ENCODE results near the gene TRAPPC8.
"Not testable (repeated sequence)": the region's sequence is repeated elsewhere in the genome, so short reads cannot be mapped to it uniquely, and the experiment has no call there.

Gene TRAPPC8

GRCh38 chr18:31941010-31941809 lies 1.7 kb downstream of the TRAPPC8 start:
- no peaks in the 10 kb centered on the region for H3K27me3 ChIP-seq (ENCODE audit: insufficient read depth, low read length)
- H3K27ac ChIP-seq (ENCODE audit: low read length) = no peak overlapping the region
- H3K36me3 ChIP-seq (ENCODE audit: insufficient read depth, low read depth, low read length) = 0 out of 2 replicates have a peak, but pooled peaks cover 3% of the 10 kb centered on the region
- no peaks in the 10 kb centered on the region for H3K9me3 ChIP-seq (ENCODE audit: insufficient read depth, low read depth, low read length)
- peak overlapping the region; percentile 99 for H3K4me3 ChIP-seq (ENCODE audit: low read length)
- peak overlapping the region; percentile 97; the same call in 1 of the 2 replicates for H3K9ac ChIP-seq (ENCODE audit: low read depth, low read length)
- H3K4me1 ChIP-seq (ENCODE audit: insufficient read depth, low read length) = peaks cover 16% of the 10 kb centered on the region

GRCh38 chr18:31934773-31935172 lies 8.2 kb downstream of the TRAPPC8 start:
- peaks cover 21% of the 10 kb centered on the region for H3K36me3 ChIP-seq (ENCODE audit: insufficient read depth, low read depth, low read length)
- H3K27ac ChIP-seq (ENCODE audit: low read length); H3K27me3 ChIP-seq (ENCODE audit: insufficient read depth, low read length); H3K9ac ChIP-seq (ENCODE audit: low read depth, low read length); H3K4me3 ChIP-seq (ENCODE audit: low read length); H3K9me3 ChIP-seq (ENCODE audit: insufficient read depth, low read depth, low read length); H3K4me1 ChIP-seq (ENCODE audit: insufficient read depth, low read length): not testable (repeated sequence)

- Histone ChIP-seq H3K36me3 (ENCODE audit: insufficient read depth, low read depth, low read length) (peaks cover 42% of the 10 kb centered on the region), H3K4me1 (ENCODE audit: insufficient read depth, low read length) (no peaks in the 10 kb centered on the region), H3K27ac (ENCODE audit: low read length) (no peak overlapping the region), H3K27me3 (ENCODE audit: insufficient read depth, low read length) (no peaks in the 10 kb centered on the region), H3K9me3 (ENCODE audit: insufficient read depth, low read depth, low read length) (no peaks in the 10 kb centered on the region), H3K9ac (ENCODE audit: low read depth, low read length) (no peak overlapping the region), H3K4me3 (ENCODE audit: low read length) (no peak overlapping the region)
Observed at GRCh38 chr18:31931886-31932240, 11.1 kb downstream of the TRAPPC8 start.

DNA sequence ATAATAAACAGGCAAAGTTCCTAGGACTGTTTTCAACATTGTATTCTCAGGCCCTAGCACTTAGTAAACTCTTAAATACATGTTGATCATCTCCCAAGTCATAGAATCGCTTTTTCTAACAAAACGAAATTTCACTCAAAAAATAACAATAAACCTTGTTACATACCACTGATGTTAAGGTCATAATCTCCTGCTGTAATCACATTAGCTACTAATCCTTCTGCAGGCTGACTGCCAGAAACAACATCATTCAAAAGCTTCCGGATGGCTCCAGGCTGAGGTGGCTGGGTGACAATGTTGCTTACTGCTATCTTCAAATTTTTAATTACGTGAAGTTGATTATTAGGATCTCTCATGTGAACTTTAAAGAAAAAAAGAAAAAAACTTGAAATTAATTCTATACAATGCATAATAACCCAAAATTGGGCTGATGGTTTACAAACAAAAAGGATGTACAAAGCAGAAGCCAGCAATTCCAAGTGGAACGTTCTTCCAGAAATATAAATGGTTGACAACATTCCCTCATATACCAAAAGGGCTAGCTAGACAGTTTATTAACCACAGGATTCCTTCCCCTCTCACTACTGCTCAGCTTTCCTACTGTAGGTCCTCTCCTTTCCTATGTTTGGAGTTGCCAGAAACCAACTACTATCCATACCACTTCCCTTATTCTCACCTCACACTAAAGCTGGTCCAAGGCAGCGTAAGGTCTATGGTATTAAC lies 11.6 kb downstream of the TRAPPC8 start:
- no peaks in the 10 kb centered on the region for H3K4me1 ChIP-seq (ENCODE audit: insufficient read depth, low read length)
- H3K36me3 ChIP-seq (ENCODE audit: insufficient read depth, low read depth, low read length) = peaks cover 44% of the 10 kb centered on the region

GRCh38 chr18:31929273-31929672 lies 13.7 kb downstream of the TRAPPC8 start:
- no peak overlapping the region for H3K27ac ChIP-seq (ENCODE audit: low read length)
- no peak overlapping the region for H3K9ac ChIP-seq (ENCODE audit: low read depth, low read length)
- H3K4me1 ChIP-seq (ENCODE audit: insufficient read depth, low read length) = no peaks in the 10 kb centered on the region
- H3K27me3 ChIP-seq (ENCODE audit: insufficient read depth, low read length) = no peaks in the 10 kb centered on the region
- no peaks in the 10 kb centered on the region for H3K9me3 ChIP-seq (ENCODE audit: insufficient read depth, low read depth, low read length)
- peaks cover 44% of the 10 kb centered on the region for H3K36me3 ChIP-seq (ENCODE audit: insufficient read depth, low read depth, low read length)
- H3K4me3 ChIP-seq (ENCODE audit: low read length) = no peak overlapping the region

More for the DNA sequence above, 11.6 kb downstream of the TRAPPC8 start:
- H3K27ac ChIP-seq (ENCODE audit: low read length) = no peak overlapping the region
- no peak overlapping the region for H3K9ac ChIP-seq (ENCODE audit: low read depth, low read length)
- H3K4me3 ChIP-seq (ENCODE audit: low read length) = no peak overlapping the region
- no peaks in the 10 kb centered on the region for H3K27me3 ChIP-seq (ENCODE audit: insufficient read depth, low read length)
- no peaks in the 10 kb centered on the region for H3K9me3 ChIP-seq (ENCODE audit: insufficient read depth, low read depth, low read length)

DNA sequence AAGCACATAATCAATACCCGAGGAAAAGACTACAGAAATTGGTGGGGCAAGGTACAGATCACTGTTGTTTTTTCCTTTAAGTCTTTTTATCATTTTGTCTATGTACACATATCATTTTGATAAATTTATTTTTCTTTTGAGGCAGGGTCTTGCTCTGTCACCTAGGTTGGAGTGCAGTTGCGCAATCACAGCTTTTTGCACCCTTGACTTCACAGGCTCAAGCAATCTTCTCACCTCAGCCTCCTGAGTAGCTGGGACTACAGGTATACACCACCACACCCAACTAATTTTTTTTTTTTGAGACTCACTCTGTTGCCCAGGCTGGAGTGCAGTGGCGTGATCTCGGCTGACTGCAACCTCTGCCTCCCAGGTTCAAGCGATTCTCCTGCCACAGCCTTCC lies 15.9 kb downstream of the TRAPPC8 start:
- H3K9me3 ChIP-seq (ENCODE audit: insufficient read depth, low read depth, low read length); H3K27ac ChIP-seq (ENCODE audit: low read length); H3K4me1 ChIP-seq (ENCODE audit: insufficient read depth, low read length); H3K9ac ChIP-seq (ENCODE audit: low read depth, low read length); H3K27me3 ChIP-seq (ENCODE audit: insufficient read depth, low read length); H3K4me3 ChIP-seq (ENCODE audit: low read length): not testable (repeated sequence)
- peaks cover 58% of the 10 kb centered on the region for H3K36me3 ChIP-seq (ENCODE audit: insufficient read depth, low read depth, low read length)

DNA sequence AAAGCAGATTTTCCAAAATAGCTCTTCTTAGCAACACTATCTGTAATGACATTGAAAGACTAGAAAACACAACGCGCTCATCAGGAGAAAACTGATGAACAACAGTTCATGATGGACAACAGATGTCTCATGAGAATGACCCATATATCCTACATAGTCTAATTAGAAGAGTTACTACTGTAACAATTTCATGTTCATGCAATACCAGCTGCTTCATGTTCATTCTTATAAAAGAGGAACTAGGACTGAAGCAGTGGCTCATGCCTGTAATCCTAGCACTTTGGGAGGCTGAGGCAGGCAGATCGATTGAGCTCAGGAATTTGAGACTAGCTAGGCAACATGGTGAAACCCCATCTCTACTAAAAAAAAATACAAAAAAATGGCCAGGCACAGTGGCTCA lies 22.7 kb downstream of the TRAPPC8 start:
- Histone ChIP-seq H3K27me3 (ENCODE audit: insufficient read depth, low read length) (no peaks in the 10 kb centered on the region), H3K36me3 (ENCODE audit: insufficient read depth, low read depth, low read length) (peaks cover 48% of the 10 kb centered on the region), H3K4me3 (ENCODE audit: low read length) (no peak overlapping the region), H3K27ac (ENCODE audit: low read length) (no peak overlapping the region), H3K9ac (ENCODE audit: low read depth, low read length) (no peak overlapping the region), H3K9me3 (ENCODE audit: insufficient read depth, low read depth, low read length) (no peaks in the 10 kb centered on the region), H3K4me1 (ENCODE audit: insufficient read depth, low read length) (no peaks in the 10 kb centered on the region)

DNA sequence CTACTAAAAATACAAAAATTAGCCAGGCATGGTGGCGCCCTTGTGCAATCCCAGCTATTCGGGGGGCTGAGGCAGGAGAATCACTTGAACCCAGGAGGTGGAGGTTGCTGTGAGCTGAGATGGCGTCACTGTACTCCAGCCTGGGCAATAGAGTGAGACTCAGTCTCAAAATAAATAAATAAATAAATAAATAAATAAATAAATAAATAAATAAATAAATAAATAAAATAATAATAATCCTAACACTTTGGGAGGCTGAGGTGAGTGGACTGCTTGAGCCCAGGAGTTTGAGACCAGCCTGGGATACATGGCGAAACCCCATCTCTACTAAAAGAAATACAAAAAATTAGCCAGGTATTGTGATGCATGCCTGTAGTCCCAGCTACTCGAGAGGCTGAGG lies 23.6 kb downstream of the TRAPPC8 start:
- peaks cover 53% of the 10 kb centered on the region for H3K36me3 ChIP-seq (ENCODE audit: insufficient read depth, low read depth, low read length)
- H3K9ac ChIP-seq (ENCODE audit: low read depth, low read length); H3K9me3 ChIP-seq (ENCODE audit: insufficient read depth, low read depth, low read length); H3K27me3 ChIP-seq (ENCODE audit: insufficient read depth, low read length); H3K27ac ChIP-seq (ENCODE audit: low read length); H3K4me1 ChIP-seq (ENCODE audit: insufficient read depth, low read length); H3K4me3 ChIP-seq (ENCODE audit: low read length): not testable (repeated sequence)

DNA sequence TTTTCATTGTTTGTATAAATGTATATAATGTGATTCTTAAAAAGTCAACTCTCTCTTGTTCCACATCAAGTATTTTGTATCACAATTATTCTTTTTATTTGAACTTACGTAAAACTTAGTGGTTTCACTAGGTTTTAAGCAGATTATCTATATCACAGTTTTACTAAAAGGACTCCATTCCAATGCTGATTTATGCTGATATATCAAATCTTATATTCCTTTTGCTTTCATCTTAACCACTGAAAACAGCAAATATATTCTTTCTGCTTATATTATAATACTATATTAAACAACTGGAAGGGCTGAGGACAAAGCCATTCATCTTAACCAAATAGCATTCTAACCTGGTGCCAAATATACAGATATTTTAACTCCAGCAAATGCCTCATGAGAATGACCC lies 24.2 kb downstream of the TRAPPC8 start:
- H3K36me3 ChIP-seq (ENCODE audit: insufficient read depth, low read depth, low read length) = peaks cover 57% of the 10 kb centered on the region
- no peak overlapping the region for H3K27ac ChIP-seq (ENCODE audit: low read length)
- no peaks in the 10 kb centered on the region for H3K4me1 ChIP-seq (ENCODE audit: insufficient read depth, low read length)
- no peaks in the 10 kb centered on the region for H3K27me3 ChIP-seq (ENCODE audit: insufficient read depth, low read length)
- no peak overlapping the region for H3K9ac ChIP-seq (ENCODE audit: low read depth, low read length)
- H3K4me3 ChIP-seq (ENCODE audit: low read length) = no peak overlapping the region
- no peaks in the 10 kb centered on the region for H3K9me3 ChIP-seq (ENCODE audit: insufficient read depth, low read depth, low read length)

GRCh38 chr18:31901063-31901462 lies 41.9 kb downstream of the TRAPPC8 start:
- H3K36me3 ChIP-seq (ENCODE audit: insufficient read depth, low read depth, low read length) = peaks cover 78% of the 10 kb centered on the region
- no peak overlapping the region for H3K27ac ChIP-seq (ENCODE audit: low read length)
- no peak overlapping the region for H3K4me3 ChIP-seq (ENCODE audit: low read length)
- H3K4me1 ChIP-seq (ENCODE audit: insufficient read depth, low read length) = no peaks in the 10 kb centered on the region
- H3K9me3 ChIP-seq (ENCODE audit: insufficient read depth, low read depth, low read length) = no peaks in the 10 kb centered on the region
- H3K9ac ChIP-seq (ENCODE audit: low read depth, low read length) = no peak overlapping the region
- H3K27me3 ChIP-seq (ENCODE audit: insufficient read depth, low read length) = no peaks in the 10 kb centered on the region

DNA sequence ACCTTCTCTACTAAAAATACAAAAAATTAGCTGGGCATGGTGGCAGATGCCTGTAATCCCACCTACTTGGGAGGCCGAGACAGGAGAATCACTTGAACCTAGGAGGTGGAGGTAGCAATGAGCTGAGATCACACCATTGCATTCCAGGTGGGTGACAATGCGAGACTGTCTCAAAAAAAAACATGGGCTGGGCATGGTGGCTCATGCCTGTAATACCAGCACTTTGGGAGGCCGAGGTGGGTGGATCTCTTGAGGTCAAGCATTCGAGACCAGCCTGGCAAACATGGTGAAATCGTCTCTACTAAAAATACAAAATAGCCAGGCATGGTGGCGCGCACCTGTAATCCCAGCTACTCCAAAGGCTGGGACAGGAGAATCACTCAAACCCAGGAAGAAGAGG lies 43.2 kb downstream of the TRAPPC8 start:
- H3K27ac ChIP-seq (ENCODE audit: low read length); H3K4me3 ChIP-seq (ENCODE audit: low read length); H3K9ac ChIP-seq (ENCODE audit: low read depth, low read length); H3K4me1 ChIP-seq (ENCODE audit: insufficient read depth, low read length); H3K27me3 ChIP-seq (ENCODE audit: insufficient read depth, low read length); H3K9me3 ChIP-seq (ENCODE audit: insufficient read depth, low read depth, low read length): not testable (repeated sequence)
- peaks cover 69% of the 10 kb centered on the region for H3K36me3 ChIP-seq (ENCODE audit: insufficient read depth, low read depth, low read length)

DNA sequence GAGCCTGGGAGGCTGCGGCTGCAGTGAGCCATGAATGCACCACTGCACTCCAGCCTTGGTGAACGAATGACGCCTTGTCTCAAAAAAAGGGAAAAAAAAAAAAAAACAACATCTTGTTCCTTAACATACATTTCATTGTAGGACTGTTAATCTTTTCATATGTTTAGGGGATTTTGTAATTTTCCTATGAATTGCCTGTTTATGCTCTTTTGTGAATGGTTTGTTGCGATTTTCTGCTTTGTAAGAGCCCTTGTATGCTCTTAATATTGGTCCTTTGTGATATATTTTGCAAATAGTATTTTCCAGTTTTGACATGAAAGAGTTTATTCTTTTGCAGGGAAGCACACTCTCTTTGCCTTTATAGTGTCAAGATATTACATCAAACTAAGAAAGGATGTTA lies 50.0 kb downstream of the TRAPPC8 start:
- Histone ChIP-seq H3K4me3 (ENCODE audit: low read length) (no peak overlapping the region), H3K36me3 (ENCODE audit: insufficient read depth, low read depth, low read length) (peaks cover 63% of the 10 kb centered on the region), H3K27ac (ENCODE audit: low read length) (no peak overlapping the region), H3K27me3 (ENCODE audit: insufficient read depth, low read length) (no peaks in the 10 kb centered on the region), H3K9me3 (ENCODE audit: insufficient read depth, low read depth, low read length) (no peaks in the 10 kb centered on the region), H3K4me1 (ENCODE audit: insufficient read depth, low read length) (no peaks in the 10 kb centered on the region), H3K9ac (ENCODE audit: low read depth, low read length) (no peak overlapping the region)

Data from iPS-20b (cell line).